Mucosa of gallbladder (tissue), 1 donor: Measurements from ENCODE around the gene BFSP2. TPM values are rescaled to one million over a fixed set of nuclear protein-coding genes. Genes with fewer than 3 reads are reported as not detected.

Experiments used
- DNase-seq: peaks from one replicate; pipeline ENCODE4 v3.0.0-alpha.2; 2020; ENCODE audit warnings: low spot score
- total RNA-seq: library from RNA; stranded (reverse); gene quantifications from one replicate; pipeline ENCODE4 v1.2.1, GENCODE V29; 2021
- donor health status: DM: no; HTN: no; CAD: no.

Gene BFSP2
- total RNA-seq, 1 donor from 2014 or later = not detected

DNA sequence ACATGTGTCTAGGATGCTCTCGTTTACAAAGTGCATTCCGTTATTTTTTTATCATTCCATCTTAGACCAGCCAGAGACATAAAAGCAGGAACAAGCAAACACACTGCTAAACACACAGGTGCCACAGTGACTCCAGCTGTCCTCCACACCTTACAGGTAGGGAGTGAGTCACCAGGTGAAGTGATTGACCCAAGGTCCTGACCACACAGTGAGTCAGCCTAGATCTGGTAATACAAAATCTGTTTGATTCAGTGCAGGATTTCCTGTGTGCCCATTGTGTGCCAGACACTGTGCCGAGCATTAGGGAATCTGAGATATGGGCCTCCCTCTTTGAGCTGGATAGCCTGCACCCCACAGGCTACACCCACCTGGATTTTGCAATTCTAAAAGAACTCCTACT, 16.7 kb upstream of the BFSP2 start:
- peak; percentile 41 for DNase-seq

DNA sequence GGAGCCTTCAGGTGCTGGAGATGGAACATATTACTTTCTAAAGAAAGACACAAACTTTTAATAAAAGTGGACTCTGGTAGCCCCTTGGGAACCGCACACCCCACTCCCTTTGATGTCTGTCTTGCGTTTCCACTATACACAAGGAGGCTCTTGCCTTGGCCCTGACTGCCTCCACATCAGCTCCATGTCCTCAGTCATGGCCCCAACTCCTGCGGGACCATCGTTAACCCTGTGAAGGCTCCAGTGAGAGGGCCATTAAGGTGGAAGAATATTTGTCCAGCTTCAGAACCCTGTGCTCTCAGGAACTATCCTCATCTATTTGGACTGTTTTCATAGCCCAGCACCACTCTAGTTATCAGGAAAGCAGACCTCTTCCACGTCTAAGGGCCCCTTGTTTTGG, 16.1 kb upstream of the BFSP2 start:
- DNase-seq = no peak

DNA sequence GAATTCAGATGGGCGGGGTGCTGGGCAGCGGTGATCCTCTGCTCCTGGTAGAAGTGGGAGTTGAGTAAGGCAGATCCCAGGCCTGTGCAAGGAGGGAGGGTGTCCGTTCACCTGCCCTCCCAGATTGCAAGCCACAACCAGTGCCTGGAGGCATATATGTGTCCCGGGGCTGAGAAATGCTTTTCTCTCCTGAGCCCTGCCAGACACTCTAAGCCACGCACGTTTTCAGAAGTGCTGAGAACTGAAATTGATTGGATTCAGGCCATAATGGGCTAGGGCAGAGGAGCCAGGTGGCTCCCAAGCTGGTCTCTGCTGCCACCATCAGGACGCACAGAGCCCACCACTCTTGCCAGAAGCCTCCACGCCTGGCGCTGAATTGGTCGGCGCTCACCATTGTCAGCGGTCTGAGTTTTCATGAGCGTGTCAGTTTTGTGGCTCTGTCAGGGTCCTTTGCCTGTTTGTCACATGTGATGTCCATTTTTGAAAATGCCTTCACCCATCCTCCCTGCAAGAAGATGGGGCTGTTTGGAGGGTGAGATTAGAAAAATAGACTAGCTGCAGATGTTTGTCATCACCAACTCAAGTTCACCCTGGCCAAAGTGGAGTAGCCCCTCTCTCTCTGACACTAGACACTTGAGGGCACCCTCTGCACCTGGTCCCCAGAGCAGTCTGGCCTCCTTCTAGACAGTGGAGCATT, 15.4 kb upstream of the BFSP2 start:
- peak; percentile 43 for DNase-seq

DNA sequence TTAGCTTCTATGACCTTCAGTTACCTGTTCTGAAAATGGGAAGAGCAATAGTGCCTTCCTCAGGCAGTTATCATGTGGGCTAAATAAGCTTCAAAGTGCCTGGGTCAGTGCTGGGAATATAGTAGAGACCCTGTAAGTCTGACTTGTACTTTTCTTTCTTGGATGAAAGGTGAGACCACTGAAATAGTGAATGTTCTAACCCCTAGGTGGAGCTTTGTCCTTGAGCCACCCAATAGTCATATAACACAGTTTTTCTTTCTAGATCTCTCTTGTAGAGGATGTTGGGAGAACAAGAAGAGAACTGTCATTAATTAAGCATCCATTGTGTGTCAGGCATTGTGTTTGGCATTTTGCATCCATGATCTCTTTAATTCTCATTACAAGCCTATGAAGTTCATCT, 13.0 kb upstream of the BFSP2 start:
- DNase-seq = no peak

DNA sequence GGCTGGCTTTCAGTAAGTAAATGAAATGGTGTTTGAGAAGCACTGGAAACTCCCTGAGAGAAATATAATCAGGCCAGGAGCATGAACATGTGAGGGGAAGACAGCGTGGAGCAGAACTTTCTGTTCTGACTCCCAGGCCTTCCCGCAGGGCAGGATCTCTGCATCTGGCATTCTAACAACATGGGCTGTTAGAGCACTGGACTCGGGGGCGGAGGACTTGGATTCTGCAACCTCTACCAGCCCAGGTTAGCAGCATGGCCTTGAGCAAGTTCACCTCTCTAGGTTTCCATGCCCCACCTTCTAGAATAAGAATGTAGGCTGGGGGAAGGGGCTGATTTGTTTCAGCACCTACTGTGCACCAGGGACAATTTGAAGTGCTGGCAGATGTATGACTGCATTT, 12.5 kb upstream of the BFSP2 start:
- no peak for DNase-seq

DNA sequence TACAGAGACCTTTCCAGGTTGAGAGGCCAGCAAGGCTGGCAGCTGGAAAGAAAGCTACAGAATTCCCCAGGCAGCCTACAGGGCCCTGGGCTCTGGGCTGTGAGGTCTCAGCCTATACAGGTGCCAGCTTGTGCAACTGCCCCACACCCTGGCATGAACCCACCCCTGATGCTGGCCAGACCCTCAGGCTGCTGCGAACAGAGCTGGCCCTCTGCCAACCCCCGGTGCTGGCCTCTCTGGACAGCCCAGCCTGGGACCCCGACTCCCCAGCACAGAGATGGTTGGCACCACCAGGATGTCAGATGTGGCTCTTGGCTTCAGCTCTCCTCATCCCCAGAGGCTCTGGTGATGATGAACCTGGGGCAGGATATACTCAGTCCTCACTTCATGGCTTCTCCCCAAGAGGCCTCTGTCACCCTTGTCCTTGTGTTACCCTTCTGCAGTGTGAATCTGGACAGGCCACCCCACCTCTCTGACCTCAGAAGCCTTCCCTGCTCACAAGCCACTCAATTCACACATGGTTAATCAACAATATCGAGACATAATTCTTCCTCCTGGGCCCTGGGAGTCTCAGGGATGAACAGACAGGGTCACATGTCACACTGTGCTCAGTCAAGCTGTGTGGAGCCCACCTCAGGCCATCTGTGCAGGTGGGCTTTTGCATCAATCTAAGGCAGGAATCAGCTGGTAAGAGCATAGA, 11.0 kb upstream of the BFSP2 start:
- DNase-seq = no peak

DNA sequence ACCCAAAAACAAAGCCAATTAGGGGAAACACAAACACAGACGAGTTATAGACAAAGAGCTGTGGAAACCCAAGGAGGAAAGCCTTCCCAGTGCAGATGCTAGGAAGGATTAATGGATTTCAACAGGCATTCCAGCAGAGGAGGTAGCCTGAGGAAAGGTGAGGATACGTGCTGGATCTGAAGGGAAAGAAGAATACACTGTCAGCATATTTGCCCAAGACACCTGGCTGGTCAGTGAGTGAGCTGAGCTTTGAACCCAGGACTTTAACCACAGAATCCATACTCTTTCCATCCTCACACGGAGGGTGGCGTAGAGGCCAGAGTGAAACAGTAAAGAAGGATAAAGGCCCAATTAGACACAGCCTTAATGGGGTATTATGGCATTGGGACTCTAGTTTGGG, 9.1 kb upstream of the BFSP2 start:
- no peak for DNase-seq

DNA sequence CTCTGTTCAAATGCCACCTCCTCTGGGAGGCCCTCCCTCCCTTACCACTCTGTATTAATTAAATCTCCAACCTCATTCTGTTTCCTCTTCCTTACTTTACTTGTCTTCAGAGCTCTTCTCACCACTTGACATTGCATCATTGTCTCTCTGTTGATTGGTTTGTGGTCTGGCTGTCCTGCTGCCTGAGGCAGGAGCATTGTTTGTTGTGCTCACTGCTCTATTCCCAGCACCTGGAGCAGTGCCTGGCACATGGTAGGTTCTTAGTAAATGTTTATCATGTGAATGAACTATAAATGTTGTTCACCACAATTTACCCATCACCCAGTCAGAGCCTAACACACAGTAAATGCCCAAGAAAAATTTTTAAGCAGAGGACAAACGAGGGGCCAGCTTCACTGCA, 6.7 kb upstream of the BFSP2 start:
- DNase-seq = no peak

DNA sequence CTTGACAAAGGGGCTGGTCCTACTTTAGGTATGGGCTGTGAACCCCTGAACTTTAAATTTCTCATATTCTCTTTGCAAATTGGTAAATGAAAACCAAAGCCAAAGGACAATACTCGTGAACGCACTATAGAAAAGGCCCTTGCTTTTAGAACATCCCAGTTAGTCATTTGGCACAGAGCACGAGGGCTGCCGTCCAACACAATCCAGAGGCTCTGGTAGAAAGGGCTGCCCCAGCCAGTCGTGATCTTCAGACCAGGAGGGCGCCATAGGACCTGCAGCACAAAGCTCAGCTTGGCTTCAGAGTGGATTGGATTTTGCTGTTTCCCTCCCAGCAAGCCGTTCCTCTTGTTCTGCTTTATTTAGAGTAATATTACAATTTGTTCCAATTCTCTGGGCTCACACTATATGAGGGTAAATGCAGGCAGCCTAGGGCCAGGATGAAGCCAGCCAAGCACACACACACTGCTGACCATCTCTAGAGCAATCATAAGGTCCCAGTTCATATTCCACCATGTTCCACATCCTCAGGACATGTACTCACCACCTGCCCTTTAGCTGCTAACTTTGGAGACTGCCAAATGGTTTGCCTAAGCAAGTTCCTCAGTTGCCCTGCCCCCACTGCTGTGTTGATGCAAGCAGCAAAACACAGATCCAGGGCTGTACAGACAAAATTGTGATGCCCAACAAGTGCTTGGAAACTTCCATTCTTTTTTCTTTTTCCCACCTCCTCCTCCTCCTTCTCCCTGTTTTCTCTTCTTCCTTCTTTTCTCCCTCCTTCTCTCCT, 6.0 kb upstream of the BFSP2 start:
- DNase-seq = no peak

DNA sequence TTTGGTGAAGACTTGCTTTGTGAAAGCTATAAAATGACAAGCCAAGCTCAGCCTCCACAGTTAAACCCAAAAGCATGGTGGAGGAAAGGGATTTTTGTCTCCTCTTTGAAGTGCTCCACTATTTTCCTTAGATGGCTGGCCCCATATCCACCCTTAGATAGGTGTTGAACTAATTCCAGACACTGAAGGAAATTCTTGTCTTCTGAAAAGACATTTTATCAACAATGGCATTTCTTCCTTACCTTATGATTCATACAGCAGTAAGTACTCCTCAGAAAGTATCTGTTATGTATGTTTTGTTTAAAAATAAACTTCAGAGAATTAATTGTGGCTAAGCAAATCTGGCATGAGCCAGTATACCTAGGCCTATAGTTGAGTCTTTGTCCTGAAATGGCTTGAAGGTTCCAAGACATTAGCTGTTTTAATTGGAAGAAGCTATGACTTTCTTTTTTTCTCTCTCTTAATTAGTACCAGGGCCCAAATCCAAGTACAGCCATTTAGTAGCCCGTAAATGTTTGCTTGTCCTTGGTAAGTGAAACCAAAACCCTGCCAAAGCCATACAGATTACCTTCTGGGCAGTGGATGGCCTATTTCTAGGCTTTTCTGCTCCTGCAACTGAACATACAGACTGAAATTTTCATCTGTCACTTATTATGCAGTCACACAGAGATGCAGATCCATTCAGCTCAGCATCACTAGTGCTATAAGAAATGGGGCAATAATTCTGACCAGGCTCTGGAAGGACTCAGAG, 5.1 kb upstream of the BFSP2 start:
- no peak for DNase-seq

DNA sequence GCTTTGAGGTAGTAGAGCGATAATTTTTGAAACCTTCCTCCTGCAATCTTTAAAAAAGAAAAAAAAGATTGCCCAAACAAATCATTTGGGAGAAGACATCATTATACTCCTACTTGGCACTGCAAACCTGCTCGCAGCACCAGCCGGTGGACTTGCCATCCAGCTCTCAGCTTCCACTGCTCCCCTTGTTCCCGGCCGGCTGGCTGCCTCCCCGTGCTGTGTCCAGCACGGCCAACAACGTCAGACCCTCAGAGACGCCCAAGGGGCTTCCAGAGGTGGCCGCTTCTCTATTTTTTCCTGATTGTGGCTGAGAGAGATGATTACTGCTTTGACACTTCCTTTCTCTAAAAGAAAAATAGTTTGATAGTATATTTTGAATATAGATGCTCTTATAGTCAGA, 3.0 kb upstream of the BFSP2 start:
- DNase-seq = no peak

DNA sequence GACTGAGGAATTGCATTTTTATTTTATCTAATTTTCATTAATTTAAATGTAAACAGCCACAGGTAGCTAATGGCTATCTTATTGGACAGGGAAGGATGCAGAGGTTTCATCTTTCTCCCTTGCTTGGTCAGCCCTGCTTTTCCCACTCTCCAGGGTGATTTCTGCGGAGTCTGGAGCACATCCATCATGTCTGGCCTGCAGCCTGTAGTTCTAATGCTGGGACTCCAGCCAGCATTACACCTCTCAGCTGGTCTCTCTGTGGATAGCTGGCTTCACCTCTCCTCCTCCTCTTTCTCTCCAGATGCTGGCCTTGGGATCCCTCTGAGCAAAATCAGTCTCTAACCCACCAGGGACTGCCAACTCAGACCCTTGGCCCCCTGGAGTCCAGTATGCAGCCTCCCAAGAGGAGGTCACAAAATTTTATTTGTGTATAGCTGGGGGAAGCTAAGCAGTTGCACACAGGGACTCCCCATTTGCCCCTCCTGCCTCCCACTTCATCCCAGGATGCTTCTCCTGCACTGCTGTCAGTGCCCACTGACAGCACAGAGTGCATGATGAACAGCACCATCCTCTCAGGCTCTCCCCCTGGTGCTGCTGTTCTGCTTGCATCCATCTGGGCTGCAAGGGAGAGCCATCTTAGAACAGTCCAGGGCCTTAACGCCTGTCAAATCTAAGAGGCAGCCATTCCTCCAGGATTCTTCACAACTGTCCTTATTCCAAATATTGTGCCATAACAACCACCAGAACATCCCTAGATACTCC, 1.7 kb downstream of the BFSP2 start:
- no peak for DNase-seq

DNA sequence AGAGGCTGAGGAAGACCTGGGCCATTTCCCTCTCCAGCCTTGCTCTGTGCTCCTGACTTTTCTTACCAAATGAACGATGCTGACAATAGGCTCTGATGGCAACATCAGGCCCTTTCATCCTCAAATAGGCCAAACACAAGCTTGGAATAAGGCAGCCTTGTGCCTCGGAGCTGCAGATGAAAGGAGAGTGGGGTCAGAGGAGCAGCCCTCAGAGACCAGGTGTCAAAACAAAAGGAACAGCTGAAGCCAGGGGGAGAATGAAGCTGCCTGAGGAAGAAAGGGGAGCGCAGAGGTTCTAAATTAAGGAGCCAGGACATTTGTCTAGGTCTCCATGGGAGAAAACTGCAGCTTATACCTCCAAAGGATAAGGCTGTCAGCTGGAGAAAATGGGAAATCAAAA, 5.1 kb downstream of the BFSP2 start:
- no peak for DNase-seq

DNA sequence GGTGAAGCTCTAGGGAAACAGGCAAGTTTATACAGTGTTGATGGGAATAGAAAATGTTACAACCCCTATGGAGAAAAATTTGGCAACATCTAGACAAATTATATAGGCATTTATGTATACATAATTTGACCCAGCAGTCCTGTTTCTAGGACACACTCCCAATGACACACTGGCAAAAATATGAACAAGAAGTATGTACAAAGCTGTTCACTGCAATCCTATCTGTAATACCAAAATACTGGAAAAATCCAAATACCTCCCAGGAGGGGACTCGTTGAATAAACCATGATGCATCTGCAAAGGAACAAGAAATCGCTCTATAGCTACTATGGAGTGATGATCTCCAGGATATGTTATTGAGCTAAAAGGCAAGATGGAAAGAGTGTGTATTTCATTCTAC, 8.5 kb downstream of the BFSP2 start:
- DNase-seq = no peak

DNA sequence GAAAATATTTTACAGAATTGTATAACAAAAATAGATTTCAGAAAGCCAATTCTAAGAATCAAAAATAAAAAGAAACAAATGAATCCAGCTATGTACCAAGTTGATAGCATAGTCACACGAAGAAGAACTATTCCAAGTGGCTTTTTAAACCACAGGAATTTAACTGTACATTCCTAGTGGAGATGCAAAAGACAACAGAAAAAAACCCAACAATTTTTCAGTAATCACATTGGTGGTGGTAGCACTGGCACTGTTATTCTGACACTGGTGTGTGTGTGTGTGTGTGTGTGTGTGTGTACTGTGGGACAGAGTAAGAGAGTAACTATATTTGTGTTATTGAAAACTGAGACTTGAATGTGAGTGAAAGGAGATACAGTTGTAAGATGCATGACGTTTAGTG, 9.1 kb downstream of the BFSP2 start:
- no peak for DNase-seq

DNA sequence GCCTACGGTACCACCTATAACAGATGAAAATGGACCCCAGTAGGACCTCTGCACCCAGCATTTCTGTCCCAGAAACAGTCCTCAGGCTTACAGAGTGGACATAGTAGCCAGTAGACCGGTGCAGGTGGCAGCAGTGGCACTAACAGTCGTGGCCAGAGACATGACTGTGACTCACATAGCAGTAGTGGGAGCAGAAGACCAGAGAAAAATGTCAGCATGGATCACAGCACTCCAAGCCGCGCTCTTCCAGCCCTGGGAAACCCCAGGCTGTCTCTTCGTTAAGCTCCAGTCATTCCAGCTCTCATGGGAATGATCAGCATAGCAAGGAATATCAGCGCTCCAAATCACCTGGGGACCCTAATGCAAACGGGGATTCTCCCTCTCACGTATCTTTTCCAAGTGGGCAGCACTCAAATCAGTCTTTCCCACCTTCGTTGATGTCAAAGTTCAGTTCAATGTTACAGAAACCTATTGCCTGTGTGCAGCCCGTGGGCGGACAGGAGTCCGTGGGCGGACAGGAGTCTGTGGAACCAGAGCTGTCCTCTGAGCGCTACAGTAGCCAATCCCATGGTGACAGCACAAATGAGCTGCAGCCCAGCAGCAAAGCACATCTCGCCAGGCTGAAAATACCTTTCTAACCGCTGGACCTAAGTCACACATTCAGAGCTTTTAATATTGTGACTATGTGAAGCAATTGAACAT, 10.5 kb downstream of the BFSP2 start:
- no peak for DNase-seq

DNA sequence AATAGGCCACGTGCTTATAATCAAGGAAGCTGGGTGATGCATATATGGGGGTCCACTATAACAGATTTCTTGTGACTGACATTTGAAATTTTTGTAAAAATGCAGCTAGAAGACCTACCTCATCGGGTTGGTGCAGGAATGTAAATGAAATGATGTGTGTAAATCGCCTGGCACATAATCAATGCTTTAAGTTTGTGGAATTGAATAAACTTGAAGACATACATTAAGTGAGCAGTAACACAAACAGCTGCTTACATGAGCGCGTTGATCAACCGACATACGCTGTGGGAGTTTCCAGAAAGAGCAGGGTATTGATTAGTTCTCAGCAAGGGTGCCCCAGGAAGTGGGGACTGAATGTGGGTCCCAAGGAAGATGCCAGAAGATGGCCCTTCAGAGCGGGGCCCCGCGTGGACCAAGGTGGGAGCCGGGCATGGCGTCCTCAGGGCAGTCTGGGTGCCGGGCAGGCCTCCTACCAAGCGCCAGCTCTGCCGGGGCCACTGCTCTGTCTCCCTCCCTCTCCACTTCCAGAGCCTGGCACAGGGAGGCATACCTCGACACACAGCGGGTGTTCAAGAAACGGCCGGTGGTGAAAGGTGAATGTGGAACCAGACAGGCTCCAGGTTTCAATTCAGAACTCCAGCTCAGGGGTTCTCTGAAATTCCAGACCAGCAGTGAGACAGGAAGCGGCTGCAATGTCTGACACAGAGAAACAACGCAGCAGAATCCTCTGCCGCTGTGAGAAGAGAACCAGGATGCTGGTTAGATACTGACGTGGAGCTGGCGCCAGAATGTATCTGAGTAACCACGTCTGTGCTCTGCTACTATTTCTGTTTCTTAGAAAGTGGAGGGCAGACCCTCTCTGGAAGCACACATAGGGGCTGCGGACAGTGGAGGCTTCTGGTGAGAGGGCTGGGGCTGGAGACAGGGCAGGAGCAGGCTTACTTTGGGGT, 12.6 kb downstream of the BFSP2 start:
- DNase-seq = peak; percentile 11

DNA sequence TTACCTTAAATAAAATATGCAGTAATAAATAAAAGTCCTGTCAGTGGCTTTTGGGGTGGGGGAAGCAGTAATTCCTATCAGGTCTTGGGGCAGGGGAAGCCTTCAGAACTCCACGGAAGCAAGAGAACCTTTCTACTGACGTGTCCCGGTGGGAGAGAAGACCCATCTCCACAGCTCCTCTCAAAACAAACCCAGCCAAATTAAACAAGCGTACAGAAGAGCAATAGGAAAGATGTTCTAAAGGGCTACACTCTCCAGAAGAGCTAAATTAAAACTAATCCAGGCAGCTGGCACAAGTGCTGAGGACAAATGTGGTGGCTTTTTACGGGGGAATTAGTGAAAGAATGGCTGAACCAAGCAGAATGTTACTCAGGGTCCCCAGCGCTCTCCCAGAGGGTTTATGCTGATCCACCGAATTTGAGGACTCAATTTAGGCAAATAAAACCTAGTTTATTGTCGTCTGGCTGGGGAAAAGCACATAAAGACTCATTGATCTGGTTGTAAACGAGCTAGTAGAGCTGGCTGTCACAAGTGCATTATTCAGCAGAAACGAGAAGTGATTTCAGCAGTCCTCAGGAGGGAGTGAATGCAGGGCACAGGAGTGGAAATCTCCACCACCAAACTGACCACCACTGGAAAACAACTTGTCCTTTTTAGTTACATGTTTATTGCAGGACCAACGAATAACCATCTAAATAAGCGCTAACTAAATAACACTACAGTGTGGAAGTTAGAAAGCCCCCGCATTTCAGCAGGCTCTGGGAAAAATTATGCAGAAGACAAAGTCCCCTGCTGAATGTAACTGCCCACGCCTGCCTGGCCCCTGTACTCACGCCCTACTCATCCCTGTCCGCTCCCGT, 13.5 kb downstream of the BFSP2 start:
- DNase-seq = no peak

DNA sequence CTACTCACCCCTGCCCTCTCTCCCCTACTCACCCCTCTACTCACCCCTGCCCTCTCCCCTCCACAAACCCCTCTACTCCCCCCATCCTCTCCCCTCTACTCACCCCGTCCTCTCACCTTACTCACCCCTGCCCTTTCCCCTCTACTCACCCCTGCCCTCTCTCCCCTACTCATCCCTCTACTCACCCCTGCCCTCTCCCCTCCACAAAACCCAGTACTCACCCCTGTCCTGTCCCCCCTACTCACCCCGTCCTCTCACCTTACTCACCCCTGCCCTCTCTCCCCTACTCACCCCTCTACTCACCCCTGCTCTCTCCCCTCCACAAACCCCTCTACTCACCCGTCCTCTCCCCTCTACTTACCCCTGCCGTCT, 14.2 kb downstream of the BFSP2 start:
- DNase-seq = no peak
